ENCODE data around the gene SCTR. TPM values are rescaled to one million over a fixed set of nuclear protein-coding genes. Genes with fewer than 3 reads are reported as not detected.

Gene SCTR
- total and polyA plus RNA-seq, 7 experiments from 2014 or later = not detected

DNA sequence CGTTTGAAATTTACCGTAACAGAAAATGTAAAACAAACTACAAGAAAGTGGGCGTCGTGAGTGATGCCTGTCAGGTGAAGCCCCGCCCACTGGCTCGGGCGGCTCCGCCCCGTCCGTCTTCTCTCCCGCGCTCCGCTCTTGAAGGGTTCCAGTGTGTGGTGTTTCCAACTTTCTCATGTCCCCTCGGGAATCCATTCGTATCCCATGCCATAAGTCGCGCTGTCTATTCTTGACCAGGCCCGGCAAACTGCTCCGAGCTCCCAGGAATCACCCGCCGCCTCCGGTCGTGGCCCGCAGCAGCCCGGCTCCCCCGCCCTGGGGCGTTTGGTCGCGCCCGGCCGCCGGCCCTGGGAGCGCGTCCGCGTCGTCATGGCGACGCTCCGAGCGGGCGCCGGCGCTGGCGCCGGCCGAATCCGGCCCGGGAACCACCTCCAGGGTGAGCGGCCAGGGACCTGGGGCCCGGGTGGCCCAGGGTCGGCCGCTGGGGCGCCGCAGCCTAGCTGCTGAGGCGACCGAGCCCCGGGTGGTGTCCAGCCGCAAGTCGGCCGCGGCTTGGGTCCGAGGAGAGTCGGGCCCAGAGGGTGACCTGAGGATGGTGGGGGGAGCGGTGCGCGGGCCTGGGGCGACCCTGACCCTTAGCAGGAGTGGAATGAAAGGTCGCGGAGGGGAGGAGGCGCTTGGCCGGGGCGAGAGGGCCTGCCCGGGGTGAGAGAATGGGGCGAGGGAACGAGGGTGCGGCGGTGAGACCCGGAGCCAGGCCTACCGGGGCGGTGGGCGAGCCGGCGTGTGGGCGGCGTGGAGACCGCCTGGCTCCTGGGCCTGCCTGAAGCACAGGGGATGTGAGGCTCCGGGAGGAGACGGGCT is 20.0 kb upstream of the SCTR start, which contains the start of gene CFAP221:
Gene CFAP221, plus strand, starts transcription at position 375 of the 864 bp plus-strand sequence. CDS start 1,683 bp downstream, outside the sequence.
- CTCF ChIA-PET = no interaction called here
- ATAC-seq (peak; percentile 49), DNase-seq (peak in 5 of 9 donors; percentile 1 to 51 (median 21))
- Mint-ChIP-seq H3K27me3 (peaks cover 57 to 84% (median 77%) of the 10 kb centered on the region in 5 donors), H3K4me3 (peak within 1 kb of the TSS; percentile 47 to 76 (median 69)), H3K4me1 (peaks cover 6 to 16% (median 10%) of the 10 kb centered on the region in 7 donors), H3K27ac (no peak within 1 kb of the TSS), H3K9me3 (peaks cover 0 to 13% (median 4%) of the 10 kb centered on the region in 11 donors), H3K36me3 (no peaks in the 10 kb centered on the region)
- intact Hi-C loops (cut with micrococcal nuclease) = no loop called here
- Histone ChIP-seq H3K27ac (ENCODE audit: low read depth, low read length) (no peak within 1 kb of the TSS), H3K9me3 (ENCODE audit: control insufficient read depth in 2 of 3, low read length in 3 of 3) (no peaks in the 10 kb centered on the region), H3K27me3 (ENCODE audit: control insufficient read depth in 2 of 2, insufficient read depth in 2 of 2, low read length in 2 of 2) (peaks cover 0 to 2% of the 10 kb centered on the region in 2 donors), H3K4me1 (ENCODE audit: control insufficient read depth in 2 of 2, insufficient read depth in 2 of 2, low read length in 2 of 2) (no peaks in the 10 kb centered on the region), H3K4me3 (ENCODE audit: low read length) (no peak within 1 kb of the TSS), H3K36me3 (ENCODE audit: control insufficient read depth in 2 of 3, insufficient read depth in 3 of 3, low read length in 3 of 3) (no peaks in the 10 kb centered on the region)
- POLR2A ChIA-PET = no interaction called here

DNA sequence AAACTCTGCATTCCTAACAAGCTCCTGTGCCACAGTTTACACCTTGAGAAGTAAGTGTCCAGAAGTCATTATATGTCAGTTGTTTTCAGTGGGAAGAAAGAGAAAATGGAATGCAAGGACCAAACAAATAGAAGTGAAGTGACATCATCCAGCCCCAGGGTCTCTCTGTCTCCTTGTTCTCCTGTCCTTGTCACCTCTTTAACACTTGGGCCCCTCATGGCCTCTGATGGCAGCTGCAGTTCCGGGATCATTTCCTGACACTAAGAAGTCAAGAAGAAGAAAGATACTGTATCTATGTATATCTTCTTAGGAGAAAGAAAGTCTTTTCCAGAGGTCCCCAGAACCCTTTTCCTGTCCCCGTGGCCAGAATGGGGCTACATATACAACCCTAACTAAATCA is 17.2 kb upstream of the SCTR start:
- ChIA-PET POLR2A (no interaction called here), CTCF (no interaction called here)
- no peak for DNase-seq
- Mint-ChIP-seq H3K27me3 (peaks cover 49 to 75% (median 72%) of the 10 kb centered on the region in 5 donors), H3K36me3 (no peaks in the 10 kb centered on the region), H3K4me3 (no peak overlapping the region), H3K4me1 (peaks cover 6 to 16% (median 10%) of the 10 kb centered on the region in 7 donors), H3K9me3 (peaks cover 0 to 18% (median 6%) of the 10 kb centered on the region in 11 donors), H3K27ac (peak overlapping the region in 1 of 9 donors; percentile 52)
- ATAC-seq = no peak
- no peaks in the 10 kb centered on the region for H3K36me3 ChIP-seq (ENCODE audit: control insufficient read depth in 2 of 3, insufficient read depth in 3 of 3, low read length in 3 of 3)
- H3K9me3 ChIP-seq (ENCODE audit: control insufficient read depth in 2 of 3, low read length in 3 of 3) = no peaks in the 10 kb centered on the region
- no peaks in the 10 kb centered on the region for H3K27me3 ChIP-seq (ENCODE audit: control insufficient read depth in 2 of 2, insufficient read depth in 2 of 2, low read length in 2 of 2)
- H3K4me1 ChIP-seq (ENCODE audit: control insufficient read depth in 2 of 2, insufficient read depth in 2 of 2, low read length in 2 of 2) = no peaks in the 10 kb centered on the region
- intact Hi-C loops (cut with micrococcal nuclease) = no loop called here
- no peak overlapping the region for H3K4me3 ChIP-seq (ENCODE audit: low read length)
- no peak overlapping the region for H3K27ac ChIP-seq (ENCODE audit: low read depth, low read length)

DNA sequence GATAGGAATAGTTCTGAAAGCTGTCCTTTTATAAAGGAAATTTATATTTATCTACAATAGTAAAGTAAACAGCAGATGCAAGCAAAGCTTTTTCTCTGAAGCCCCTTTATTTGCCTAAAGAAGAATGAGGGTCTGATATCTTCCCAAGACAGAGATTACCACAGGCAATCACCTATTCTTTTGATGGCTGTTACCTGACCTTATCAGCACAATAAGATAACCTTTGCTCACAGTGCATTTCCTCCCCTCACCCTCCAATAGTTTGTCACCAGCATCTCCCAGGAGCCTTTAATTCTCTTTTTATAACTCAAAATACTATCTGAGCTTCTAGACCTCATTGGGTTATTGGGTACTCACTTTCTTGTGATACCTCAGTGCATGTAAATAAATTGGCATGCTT is 13.5 kb upstream of the SCTR start:
- DNase-seq = no peak
- H3K9me3 ChIP-seq (ENCODE audit: control insufficient read depth in 2 of 3, low read length in 3 of 3) = peaks cover 0 to 9% (median 0%) of the 10 kb centered on the region in 3 experiments
- intact Hi-C loops (cut with micrococcal nuclease) = no loop called here
- H3K4me3 ChIP-seq (ENCODE audit: low read length) = no peak overlapping the region
- H3K27me3 ChIP-seq (ENCODE audit: control insufficient read depth in 2 of 2, insufficient read depth in 2 of 2, low read length in 2 of 2) = no peaks in the 10 kb centered on the region
- no peaks in the 10 kb centered on the region for H3K4me1 Mint-ChIP-seq
- H3K36me3 ChIP-seq (ENCODE audit: control insufficient read depth in 2 of 3, insufficient read depth in 3 of 3, low read length in 3 of 3) = no peaks in the 10 kb centered on the region
- ATAC-seq = no peak
- peaks cover 16 to 45% (median 42%) of the 10 kb centered on the region in 5 donors for H3K27me3 Mint-ChIP-seq
- H3K27ac ChIP-seq (ENCODE audit: low read depth, low read length) = no peak overlapping the region
- H3K36me3 Mint-ChIP-seq = peaks cover 0 to 10% (median 0%) of the 10 kb centered on the region in 5 donors
- CTCF ChIA-PET = no interaction called here
- POLR2A ChIA-PET = no interaction called here
- no peaks in the 10 kb centered on the region for H3K4me1 ChIP-seq (ENCODE audit: control insufficient read depth in 2 of 2, insufficient read depth in 2 of 2, low read length in 2 of 2)
- peaks cover 3 to 46% (median 24%) of the 10 kb centered on the region in 11 donors for H3K9me3 Mint-ChIP-seq
- H3K4me3 Mint-ChIP-seq = no peak overlapping the region
- H3K27ac Mint-ChIP-seq = no peak overlapping the region

DNA sequence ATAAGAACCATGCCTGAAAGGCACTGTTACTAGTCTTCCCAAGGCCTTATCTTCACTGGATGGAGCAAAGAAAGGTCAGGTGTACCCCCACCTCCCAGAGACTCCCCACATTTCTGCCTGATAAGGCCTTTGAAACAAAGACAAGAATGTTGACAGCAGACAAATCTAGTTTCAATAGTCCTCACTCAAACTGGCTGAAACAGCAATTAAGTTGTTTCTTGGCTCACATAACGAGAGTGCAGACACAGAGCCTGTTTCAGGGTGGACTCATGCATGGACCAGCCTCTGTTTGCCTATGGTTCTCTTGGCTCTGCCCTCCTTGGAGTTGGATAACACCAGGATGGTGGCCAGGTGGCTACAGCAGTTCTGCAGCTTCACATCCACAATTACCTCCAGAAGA is 12.4 kb upstream of the SCTR start:
- peaks cover 3 to 57% (median 29%) of the 10 kb centered on the region in 11 donors for H3K9me3 Mint-ChIP-seq
- CTCF ChIA-PET = no interaction called here

DNA sequence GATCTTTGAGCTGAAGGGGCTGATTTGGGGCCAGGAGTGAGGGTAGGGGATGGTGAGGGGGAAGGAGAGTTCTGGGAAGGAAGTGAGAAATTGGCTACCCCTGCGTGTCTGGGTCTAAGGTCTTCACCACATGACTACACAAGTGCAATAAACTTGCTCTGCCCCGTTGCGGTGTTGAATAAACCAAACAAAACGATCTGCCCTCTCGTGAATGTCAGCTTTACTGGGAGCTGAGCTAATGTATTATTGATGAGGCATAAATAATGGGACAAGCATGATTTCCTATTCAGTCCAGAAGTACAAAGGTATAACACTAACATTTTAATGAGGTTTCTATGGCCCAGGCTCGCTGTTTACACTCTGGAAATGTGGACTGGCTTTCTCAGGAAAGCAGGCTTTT is 11.9 kb upstream of the SCTR start:
- peaks cover 0 to 9% (median 0%) of the 10 kb centered on the region in 3 experiments for H3K9me3 ChIP-seq (ENCODE audit: control insufficient read depth in 2 of 3, low read length in 3 of 3)
- POLR2A ChIA-PET = no interaction called here
- ATAC-seq (no peak), DNase-seq (no peak)
- no peaks in the 10 kb centered on the region for H3K4me1 ChIP-seq (ENCODE audit: control insufficient read depth in 2 of 2, insufficient read depth in 2 of 2, low read length in 2 of 2)
- no peak overlapping the region for H3K4me3 ChIP-seq (ENCODE audit: low read length)
- no peaks in the 10 kb centered on the region for H3K4me1 Mint-ChIP-seq
- H3K27me3 Mint-ChIP-seq = peaks cover 3 to 30% (median 28%) of the 10 kb centered on the region in 5 donors
- no peaks in the 10 kb centered on the region for H3K36me3 ChIP-seq (ENCODE audit: control insufficient read depth in 2 of 3, insufficient read depth in 3 of 3, low read length in 3 of 3)
- H3K27ac Mint-ChIP-seq = no peak overlapping the region
- no peak overlapping the region for H3K4me3 Mint-ChIP-seq
- CTCF ChIA-PET = no interaction called here
- H3K27ac ChIP-seq (ENCODE audit: low read depth, low read length) = no peak overlapping the region
- peaks cover 3 to 62% (median 32%) of the 10 kb centered on the region in 11 donors for H3K9me3 Mint-ChIP-seq
- H3K36me3 Mint-ChIP-seq = peaks cover 0 to 10% (median 0%) of the 10 kb centered on the region in 5 donors
- no peaks in the 10 kb centered on the region for H3K27me3 ChIP-seq (ENCODE audit: control insufficient read depth in 2 of 2, insufficient read depth in 2 of 2, low read length in 2 of 2)
- intact Hi-C loops (cut with micrococcal nuclease) = no loop called here

More for the DNA sequence above, 12.4 kb upstream of the SCTR start:
- Mint-ChIP-seq H3K4me1 (no peaks in the 10 kb centered on the region), H3K27ac (no peak overlapping the region), H3K36me3 (peaks cover 0 to 10% (median 0%) of the 10 kb centered on the region in 5 donors), H3K4me3 (no peak overlapping the region), H3K27me3 (peaks cover 8 to 34% (median 31%) of the 10 kb centered on the region in 5 donors)
- Histone ChIP-seq H3K27ac (ENCODE audit: low read depth, low read length) (no peak overlapping the region), H3K4me3 (ENCODE audit: low read length) (no peak overlapping the region), H3K27me3 (ENCODE audit: control insufficient read depth in 2 of 2, insufficient read depth in 2 of 2, low read length in 2 of 2) (no peaks in the 10 kb centered on the region), H3K36me3 (ENCODE audit: control insufficient read depth in 2 of 3, insufficient read depth in 3 of 3, low read length in 3 of 3) (no peaks in the 10 kb centered on the region), H3K9me3 (ENCODE audit: control insufficient read depth in 2 of 3, low read length in 3 of 3) (peaks cover 0 to 9% (median 0%) of the 10 kb centered on the region in 3 experiments), H3K4me1 (ENCODE audit: control insufficient read depth in 2 of 2, insufficient read depth in 2 of 2, low read length in 2 of 2) (no peaks in the 10 kb centered on the region)
- ATAC-seq (no peak), DNase-seq (no peak)
- intact Hi-C loops (cut with micrococcal nuclease) = no loop called here
- POLR2A ChIA-PET = no interaction called here

DNA sequence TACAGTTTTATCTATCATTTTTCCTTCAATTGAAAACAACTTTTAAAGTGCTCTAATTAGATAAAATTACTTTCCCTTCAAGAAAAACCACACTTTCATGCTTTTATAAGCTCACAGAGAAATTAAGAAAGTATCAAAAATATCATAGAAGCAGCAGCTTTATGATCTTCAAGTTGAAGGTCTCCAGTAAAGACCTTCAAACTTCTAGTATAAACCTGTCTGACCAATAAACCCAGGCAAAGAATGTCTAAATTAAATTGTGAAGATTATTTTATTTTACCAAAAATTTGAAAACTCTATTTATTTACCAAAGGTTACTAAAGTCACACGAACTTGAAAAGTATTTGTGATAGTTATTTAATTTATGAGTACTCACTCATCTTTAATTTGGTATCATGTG is 9.3 kb upstream of the SCTR start:
- Histone ChIP-seq H3K36me3 (ENCODE audit: control insufficient read depth in 2 of 3, insufficient read depth in 3 of 3, low read length in 3 of 3) (no peaks in the 10 kb centered on the region), H3K4me3 (ENCODE audit: low read length) (no peak overlapping the region), H3K27me3 (ENCODE audit: control insufficient read depth in 2 of 2, insufficient read depth in 2 of 2, low read length in 2 of 2) (no peaks in the 10 kb centered on the region), H3K4me1 (ENCODE audit: control insufficient read depth in 2 of 2, insufficient read depth in 2 of 2, low read length in 2 of 2) (no peaks in the 10 kb centered on the region), H3K27ac (ENCODE audit: low read depth, low read length) (no peak overlapping the region), H3K9me3 (ENCODE audit: control insufficient read depth in 2 of 3, low read length in 3 of 3) (peaks cover 0 to 9% (median 0%) of the 10 kb centered on the region in 3 experiments)
- POLR2A ChIA-PET = no interaction called here
- DNase-seq (no peak), ATAC-seq (no peak)
- CTCF ChIA-PET = interaction anchor here (0.6 kb wide), 1 partner anchor 1149 kb away, joined by 3 read pairs; no protein-coding TSS in a partner anchor
- Mint-ChIP-seq H3K4me3 (no peak overlapping the region), H3K9me3 (peaks cover 3 to 76% (median 37%) of the 10 kb centered on the region in 11 donors), H3K27me3 (peaks cover 1 to 25% (median 16%) of the 10 kb centered on the region in 5 donors), H3K27ac (no peak overlapping the region), H3K4me1 (no peaks in the 10 kb centered on the region), H3K36me3 (peaks cover 0 to 10% (median 0%) of the 10 kb centered on the region in 5 donors)
- intact Hi-C loops (cut with micrococcal nuclease) = no loop called here

Measured in naive thymus-derived CD4-positive, alpha-beta T cell (primary cell).